Hematopoietic multipotent progenitor cell treated with erythropoietin and hydrocortisone succinate and interleukin-3 and kit ligand, for 6 days (in vitro differentiated cells): ENCODE measurements around the gene SNCB.

Experiments
- DNase-seq: peaks from one replicate; pipeline ENCODE4 v3.0.0-alpha.2; 2015

SNCB gene

GRCh38 chr5:176660860-176661641, 30.7 kb upstream of the SNCB start:
- DNase-seq: peak; percentile 88

GRCh38 chr5:176660530-176660859, 30.2 kb upstream of the SNCB start:
- DNase-seq: no peak

- no peak for DNase-seq
Measured at GRCh38 chr5:176659860-176660461, 29.6 kb upstream of the SNCB start.

DNA sequence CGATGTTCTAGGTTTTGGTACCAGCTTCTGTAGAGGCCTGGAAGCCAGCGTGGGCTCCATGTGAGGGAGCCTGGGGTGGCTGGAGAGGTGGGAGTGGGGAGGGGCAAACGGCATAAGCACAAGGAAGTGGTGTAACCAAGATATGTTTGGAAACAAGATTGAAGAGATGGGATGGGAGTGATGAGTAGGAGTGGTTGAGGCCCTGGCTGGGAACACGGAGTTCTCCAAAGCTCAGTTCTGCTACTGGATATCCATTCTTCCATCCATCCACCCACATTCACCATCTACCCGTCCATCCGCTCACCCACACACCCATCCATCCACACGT, 29.1 kb upstream of the SNCB start:
- no peak for DNase-seq

DNA sequence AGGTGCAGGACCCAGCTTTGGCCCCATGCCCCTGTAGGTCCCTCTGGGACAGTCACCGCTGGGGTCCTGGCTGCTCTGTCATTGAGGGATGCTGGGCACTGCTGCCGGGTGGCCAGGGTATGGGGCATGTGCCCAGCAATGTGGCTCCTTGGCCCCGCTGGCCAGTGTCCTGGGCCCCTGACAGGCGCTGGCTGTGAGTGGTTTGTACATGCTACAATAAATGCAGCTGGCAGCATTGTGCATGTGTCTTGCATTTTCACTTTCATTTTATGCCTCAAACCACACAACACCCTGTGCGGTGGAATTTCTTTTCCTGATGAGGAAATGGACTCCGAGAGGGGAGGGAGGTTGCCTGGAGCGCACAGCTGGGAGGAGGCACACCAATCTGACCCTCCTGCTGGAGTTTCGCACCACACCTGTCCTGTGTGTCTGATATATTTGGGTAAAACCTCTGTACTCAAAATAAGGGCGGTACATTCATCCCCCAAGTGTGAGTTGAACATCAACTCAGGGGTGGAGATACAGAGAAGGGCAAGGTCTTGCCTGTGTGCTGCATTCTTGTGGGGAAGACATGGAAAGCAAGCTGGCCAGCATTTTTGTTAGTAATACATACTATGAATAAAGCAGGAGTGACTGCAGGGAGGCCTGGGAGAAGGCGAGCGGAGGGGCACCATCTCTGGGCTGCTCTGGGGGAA, 28.6 kb upstream of the SNCB start:
- peak; percentile 35 for DNase-seq

DNA sequence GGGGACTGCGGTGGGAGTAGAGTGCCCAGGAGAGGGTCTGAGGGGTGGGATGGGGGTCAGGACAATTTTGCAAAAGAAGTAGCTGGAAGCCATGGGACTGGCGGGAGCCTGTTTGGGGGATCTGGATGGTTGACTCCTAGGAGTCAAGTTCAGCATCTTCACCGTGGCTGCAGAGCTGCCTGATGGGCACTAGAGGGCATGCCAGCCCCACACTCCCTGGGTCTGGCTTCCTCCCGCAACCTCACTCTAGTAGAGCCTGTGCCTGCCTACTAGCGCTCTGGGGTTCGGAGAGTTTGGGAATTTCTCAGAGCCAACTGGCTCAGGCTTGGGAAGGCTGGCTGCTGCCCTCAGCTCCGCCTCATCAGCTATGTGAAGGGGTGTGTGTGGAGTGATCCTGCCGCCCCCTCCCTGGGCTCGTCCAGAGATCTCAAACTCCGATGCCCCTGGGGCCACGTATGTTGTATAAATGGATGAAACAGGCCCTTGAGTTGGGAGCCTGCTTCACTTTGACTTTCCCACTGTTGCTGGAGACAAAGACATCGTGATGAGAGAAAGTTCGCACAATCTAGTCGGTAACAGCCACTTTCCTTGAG, 27.8 kb upstream of the SNCB start:
- DNase-seq: peak; percentile 86

DNA sequence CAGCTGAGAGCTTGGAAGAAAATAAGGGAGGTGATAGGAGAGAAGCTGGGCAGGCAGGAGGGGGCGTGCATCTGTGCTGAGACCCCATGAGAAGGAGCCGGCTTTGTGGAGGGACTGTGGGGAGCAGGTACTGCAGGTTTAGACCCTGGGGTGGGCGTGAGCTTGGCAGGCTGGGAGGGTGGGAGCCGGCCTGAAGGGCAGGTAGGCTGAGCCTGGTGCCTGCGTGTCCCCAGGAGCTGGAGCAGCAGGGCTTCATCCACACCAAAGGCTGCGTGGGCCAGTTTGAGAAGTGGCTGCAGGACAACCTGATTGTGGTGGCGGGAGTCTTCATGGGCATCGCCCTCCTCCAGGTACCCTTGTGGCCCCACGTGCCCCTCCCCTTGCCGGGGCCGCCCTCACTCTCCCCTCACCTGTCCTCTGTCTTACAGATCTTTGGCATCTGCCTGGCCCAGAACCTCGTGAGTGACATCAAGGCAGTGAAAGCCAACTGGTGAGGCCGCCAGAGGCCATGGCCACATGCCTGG, 26.2 kb upstream of the SNCB start:
- no peak for DNase-seq

- DNase-seq: no peak
Measured at GRCh38 chr5:176654856-176655255, 24.5 kb upstream of the SNCB start.

DNA sequence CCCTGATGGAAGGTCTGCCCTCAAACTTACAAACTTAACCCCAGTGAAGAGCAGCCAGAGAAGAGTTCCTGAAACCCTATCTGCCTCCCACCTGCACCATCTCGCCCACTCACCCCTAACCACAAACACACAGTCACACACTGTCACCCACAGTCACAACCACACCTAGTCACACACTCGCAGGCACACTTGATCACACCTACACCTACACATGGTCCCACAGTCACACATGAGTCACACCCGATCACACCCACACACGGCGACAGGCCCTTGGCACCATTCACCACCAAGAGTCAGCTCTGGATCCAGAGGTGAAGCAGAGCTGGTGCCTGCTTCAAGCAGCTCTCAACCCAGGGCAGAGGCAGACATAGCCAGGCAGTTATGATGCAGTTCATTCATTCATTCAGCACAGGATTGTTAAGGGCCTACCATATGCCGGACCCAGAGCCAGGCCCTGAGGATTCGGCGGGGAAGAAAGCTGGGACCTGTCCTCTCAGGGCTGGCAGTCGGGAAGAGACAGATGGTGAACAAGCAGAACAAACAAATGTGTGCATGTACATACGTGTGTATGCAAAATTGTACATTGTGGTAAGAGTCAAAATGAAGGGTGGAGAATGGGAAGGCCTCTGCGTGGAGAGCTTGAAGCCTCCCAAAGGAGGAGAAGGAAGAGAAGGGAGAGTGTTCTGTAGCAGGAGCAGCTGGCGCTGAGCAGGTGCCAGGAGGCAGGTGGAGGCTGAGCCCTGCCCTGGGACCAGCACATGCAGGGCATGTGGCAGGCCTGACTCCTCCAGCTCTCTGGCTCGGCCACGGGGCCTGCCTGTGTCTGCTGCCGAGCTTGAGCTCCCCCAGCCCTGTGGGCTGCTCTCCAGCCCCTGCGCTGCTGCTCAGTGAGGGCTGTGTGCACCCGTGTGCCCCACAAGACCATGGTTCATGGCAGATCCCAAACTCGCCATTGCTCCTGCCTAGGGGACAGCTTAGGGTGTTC, 23.4 kb upstream of the SNCB start:
- DNase-seq: peak; percentile 53

GRCh38 chr5:176652136-176652535, 21.8 kb upstream of the SNCB start:
- no peak for DNase-seq

GRCh38 chr5:176651472-176651980, 21.2 kb upstream of the SNCB start:
- DNase-seq: no peak

- DNase-seq: peak; percentile 54
Measured at GRCh38 chr5:176650354-176650884, 20.1 kb upstream of the SNCB start.

DNA sequence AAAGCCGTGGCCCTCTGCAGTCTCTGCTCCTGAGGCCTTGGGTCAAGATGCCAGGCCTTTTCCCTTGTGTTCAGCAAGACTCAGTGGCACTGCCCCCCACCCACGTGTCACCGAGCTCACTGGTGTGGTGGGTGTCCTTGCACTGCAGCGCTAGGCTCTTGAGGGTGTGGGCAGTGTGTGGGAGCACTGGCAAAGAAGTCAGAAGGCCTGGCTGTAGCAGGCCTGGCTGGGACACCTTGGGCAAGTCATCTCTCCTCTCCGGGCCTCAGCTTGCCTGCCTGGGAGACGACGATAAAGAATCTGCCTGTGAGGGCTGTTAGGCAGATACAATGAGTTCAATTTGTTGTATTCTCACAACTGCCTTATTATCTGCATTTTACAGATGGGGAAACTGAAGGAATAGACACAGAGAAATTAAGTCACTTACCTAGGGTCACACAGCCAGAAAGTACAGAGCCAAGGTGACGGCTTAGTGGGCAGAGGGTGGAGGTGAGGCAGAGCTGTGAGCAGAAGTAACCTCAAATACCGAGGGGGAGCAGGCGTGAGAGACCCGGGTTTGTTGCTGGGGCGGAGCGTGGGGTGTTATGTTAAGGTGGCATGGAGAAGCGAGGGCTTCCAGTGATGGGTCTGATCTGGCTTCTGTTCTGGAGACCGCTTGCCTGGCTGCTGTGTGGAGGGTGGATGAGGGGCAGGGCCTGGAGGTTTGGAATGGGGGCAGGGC, 18.3 kb upstream of the SNCB start:
- DNase-seq: peak; percentile 95

DNA sequence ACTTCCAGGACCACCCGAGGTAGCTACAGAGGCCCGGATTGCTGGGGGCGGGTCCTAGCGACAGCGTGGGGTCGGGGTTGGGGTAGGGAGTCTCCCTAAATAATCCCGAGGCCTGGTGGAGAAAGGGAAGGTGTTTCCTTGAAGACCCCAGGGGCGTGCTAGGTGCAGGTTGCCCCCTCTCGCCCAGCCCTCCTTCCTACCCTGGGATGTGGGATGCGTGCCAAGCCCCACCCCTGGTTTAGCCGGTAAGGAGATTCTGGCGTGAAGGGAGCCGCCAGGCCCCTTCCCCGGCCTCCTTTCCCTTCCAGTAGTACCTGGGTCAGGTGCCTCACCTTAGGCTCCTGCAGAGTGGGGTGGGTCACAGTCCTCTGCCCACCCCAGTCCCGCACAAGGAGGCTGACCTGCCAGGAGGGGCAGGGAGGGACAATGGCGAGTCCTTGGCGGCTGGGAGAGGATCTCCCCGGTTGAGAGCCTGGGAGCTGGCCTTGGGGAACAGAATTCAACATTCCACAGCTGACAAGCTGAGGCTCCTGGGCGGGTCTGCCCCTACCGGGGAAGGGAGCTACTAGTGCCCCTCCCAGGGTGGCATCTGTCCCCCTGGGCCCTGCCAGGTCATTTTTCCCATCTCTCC, 17.6 kb upstream of the SNCB start:
- peak; percentile 71 for DNase-seq

DNA sequence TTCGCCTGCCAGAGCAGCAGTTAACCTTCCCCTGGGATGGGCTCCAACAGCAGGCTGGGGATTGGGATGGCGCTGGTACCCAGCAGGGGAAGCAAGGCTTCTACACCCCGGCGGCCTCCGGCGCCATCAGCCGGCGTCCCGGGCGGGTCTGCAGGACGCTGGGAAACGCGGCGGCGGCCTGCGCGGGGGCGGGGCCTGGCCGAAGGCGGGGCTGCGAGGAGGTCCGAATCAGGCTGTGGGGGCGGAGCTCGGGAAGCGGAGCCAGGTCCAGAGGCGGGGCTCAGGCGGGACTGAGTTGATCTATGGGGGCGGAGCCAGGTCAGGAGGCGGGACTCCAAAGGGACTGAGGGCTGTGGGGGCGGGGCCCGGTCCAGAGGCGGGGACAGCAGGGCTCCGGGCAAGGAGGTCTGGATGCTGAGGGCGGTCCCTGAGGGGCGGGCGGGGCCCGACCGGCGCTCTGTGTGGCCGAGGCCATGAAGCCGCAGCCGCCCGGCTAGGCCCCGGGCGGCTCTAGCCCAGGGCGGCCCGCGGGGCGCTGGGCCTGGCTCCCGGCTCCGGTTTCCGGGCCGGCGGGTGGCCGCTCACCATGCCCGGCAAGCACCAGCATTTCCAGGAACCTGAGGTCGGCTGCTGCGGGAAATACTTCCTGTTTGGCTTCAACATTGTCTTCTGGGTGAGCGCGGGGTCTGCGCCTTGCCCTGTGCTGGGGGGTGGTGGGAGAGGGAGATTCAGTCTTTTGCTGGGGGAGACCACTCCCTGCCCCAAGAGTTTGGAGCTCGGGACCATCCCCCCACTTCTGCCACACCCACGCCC, 16.9 kb upstream of the SNCB start, which contains the start of gene TSPAN17:
Gene TSPAN17, plus strand, starts transcription at position 455 of the 813 bp plus-strand sequence. Its CDS starts 132 bp downstream, at position 587.
- DNase-seq: peak; percentile 100

- DNase-seq: no peak
Measured at GRCh38 chr5:176646707-176647029, 16.3 kb upstream of the SNCB start.

- DNase-seq: no peak
Measured at GRCh38 chr5:176646049-176646706, 15.8 kb upstream of the SNCB start.

- peak; percentile 55 for DNase-seq
Measured at GRCh38 chr5:176644878-176645670, 14.7 kb upstream of the SNCB start.
